Measurements from ENCODE around the gene HAX1.
"Not testable (repeated sequence)": the region's sequence is repeated elsewhere in the genome, so short reads cannot be mapped to it uniquely, and the experiment has no call there.

Gene HAX1

DNA sequence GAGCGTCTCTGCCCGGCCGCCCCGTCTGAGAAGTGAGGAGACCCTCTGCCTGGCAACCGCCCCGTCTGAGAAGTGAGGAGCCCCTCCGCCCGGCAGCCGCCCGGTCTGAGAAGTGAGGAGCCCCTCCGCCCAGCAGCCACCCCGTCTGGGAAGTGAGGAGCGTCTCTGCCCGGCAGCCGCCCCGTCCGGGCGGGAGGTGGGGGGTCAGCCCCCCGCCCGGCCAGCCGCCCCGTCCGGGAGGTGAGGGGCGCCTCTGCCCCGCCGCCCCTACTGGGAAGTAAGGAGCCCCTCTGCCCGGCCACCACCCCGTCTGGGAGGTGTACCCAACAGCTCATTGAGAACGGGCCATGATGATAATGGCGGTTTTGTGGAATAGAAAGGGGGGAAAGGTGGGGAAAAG, 15.2 kb downstream of the HAX1 start:
- DNase-seq, result not testable (repeated sequence)

- DNase-seq, result no peak
Measured at GRCh38 chr1:154288661-154289060, 16.2 kb downstream of the HAX1 start.

GRCh38 chr1:154290921-154291320, 18.5 kb downstream of the HAX1 start:
- DNase-seq, result no peak

- DNase-seq, result peak in 1 of 2 donors; percentile 15
Measured at GRCh38 chr1:154295408-154296235, 23.2 kb downstream of the HAX1 start.

DNA sequence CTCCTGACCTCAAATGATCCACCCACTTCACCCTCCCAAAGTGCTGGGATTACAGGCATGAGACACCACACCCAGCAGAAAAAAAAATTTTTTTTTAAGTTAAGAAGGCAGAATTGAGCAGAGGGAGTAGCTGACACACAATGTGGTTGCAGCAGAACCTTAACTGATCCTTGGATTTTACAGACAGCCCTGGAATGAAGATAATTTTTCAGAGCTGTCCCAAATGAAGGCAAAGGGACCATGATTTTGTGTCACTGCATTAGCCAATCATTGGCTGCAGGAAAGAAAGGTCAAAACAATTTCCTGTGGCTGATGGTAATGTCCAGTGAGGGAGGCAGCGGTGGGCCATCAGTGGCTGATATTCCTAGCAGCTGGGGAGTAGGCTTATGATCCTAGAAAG, 29.2 kb downstream of the HAX1 start:
- DNase-seq, result no peak

- no peak for DNase-seq
Measured at GRCh38 chr1:154304664-154305337, 32.4 kb downstream of the HAX1 start.

DNA sequence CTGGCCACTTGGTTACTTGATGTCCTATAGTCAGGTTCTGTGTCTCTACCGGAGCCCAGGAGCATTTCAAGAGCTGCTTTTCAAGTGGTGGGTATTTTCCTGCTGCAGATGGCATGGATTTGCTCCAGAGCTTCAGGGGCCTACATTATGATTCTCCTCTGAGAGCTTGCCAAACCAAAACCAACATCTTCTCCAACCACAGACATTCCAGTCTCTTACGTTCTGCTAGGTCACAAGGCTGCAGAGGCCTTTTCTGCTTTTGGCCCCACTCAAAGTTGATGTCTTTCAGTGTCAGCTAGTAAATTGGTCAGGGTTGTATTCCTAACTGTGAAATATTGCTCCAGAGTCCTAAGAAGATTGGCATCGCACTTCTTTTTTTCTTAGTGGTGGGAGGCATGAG, 33.7 kb downstream of the HAX1 start:
- DNase-seq, result no peak

GRCh38 chr1:154307670-154308270, 35.3 kb downstream of the HAX1 start:
- peak in 1 of 2 donors; percentile 13 for DNase-seq

- not testable (repeated sequence) for DNase-seq
Measured at GRCh38 chr1:154309136-154309535, 36.7 kb downstream of the HAX1 start.

GRCh38 chr1:154312229-154313065, 40.0 kb downstream of the HAX1 start:
- not testable (repeated sequence) for DNase-seq

- DNase-seq, result no peak
Measured at GRCh38 chr1:154313066-154313356, 40.6 kb downstream of the HAX1 start.

- DNase-seq, result not testable (repeated sequence)
Measured at GRCh38 chr1:154314226-154314625, 41.8 kb downstream of the HAX1 start.

DNA sequence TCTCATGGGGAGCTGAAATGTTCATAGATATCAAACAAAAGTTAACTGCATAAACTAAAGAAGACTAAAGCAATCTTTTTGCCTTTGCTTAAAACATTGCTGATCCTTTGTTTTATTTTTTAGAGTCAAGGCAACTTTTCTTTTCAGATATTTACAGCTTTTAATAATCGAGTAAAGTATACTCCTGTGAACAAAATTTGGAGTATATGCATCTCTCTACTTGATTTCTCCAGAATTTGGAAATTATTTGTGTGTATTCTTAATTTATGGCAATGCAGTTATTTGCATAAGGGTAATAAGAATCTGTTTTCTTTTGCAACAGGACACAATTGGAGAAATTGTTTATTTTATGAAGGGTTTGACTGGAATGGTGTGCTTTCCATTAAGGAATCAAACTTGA, 44.3 kb downstream of the HAX1 start:
- no peak for DNase-seq

DNA sequence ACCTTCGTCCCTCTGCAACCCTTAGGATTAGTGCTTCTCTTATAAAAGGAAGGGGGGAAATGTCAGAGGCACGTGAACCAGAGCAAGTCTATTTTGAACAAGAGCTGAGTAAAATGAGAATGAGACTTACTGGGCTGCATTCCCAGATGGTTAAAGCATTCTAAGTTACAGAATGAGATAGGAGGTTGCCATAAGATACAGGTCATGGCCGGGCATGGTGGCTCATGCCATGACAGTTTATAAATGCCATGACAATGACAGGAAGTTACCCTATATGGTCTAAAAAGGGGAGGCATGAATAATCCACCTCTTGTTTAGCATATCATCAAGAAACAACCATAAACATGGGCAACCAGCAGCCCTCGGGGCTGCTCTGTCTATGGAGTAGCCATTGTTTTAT, 46.0 kb downstream of the HAX1 start:
- DNase-seq, result no peak

GRCh38 chr1:154320882-154321608, 48.6 kb downstream of the HAX1 start, which contains the start of gene AQP10:
Gene AQP10 (plus strand): TSS chr1:154321093. CDS start chr1:154321156, 63 bp downstream.
- no peak for DNase-seq

DNA sequence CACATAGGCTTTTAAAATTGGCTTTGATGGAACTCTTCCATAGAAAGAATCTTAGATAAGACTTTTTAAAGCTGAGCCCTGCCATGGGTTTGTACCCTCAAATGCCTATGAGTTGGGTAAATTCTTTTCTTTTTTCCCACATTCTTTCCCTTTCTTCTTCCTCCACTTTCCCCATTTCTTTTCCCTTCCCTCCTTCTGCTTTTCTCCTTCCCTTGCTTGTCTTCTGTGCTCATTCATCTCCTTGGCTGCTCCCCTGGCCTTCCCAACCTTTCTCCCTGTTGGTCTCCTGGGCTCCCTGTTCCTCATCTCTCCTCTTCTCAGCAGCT, 49.1 kb downstream of the HAX1 start:
- DNase-seq, result not testable (repeated sequence)

GRCh38 chr1:154323493-154323892, 51.1 kb downstream of the HAX1 start:
- no peak for DNase-seq

- no peak for DNase-seq
Measured at GRCh38 chr1:154324241-154324640, 51.8 kb downstream of the HAX1 start.

DNA sequence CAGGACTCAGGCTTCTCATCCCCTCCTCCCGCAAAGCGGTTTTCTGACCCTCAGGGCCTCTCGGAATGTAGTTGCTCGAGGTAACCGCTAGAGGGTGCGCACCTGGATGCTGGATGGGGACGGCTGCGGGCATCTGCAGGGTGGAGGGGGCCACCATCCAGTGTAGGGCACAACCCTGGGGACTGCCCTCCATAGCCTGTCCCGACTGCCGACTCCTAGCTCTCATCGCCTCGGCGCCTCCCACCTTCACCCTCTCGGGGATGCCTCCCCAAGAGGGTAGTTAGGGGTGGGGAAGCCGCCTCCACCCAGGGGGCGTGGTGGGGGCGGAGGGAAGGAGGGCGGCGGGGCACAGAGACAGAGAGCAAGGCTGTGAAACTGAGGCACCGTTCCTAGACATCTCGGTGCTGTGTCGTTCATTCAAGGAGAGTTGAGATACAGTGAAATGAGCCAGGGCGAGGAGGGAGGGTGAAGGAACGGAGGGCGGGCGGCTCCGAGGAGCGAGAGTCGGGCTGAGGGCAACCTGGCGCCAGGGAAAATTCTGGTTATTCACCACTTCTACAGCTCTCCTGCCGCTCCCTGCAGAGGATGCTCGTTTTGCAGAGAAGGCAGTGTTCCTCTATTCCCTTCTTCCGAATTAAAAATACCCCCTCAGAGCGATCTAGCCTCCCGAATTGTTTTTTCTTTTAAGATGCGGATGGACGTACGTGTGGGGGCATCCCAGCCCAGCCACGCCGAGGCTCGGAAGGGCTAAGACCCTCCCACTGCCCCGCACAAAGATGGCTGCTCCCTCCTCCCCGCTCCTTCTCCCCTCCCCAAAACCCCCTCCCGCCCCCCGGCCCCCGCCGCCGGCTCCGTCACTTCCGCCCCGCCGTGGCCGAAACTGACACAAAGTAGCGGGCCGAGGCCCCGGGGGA, 52.5 kb downstream of the HAX1 start, which contains the start of gene ATP8B2:
Gene ATP8B2, plus strand, starts transcription at position 857 of the 914 bp plus-strand sequence. CDS start 2,617 bp downstream, outside the sequence.
- DNase-seq, result peak; percentile 85 to 88
